ENCODE data around the gene ASB9.

ASB9 gene

DNA sequence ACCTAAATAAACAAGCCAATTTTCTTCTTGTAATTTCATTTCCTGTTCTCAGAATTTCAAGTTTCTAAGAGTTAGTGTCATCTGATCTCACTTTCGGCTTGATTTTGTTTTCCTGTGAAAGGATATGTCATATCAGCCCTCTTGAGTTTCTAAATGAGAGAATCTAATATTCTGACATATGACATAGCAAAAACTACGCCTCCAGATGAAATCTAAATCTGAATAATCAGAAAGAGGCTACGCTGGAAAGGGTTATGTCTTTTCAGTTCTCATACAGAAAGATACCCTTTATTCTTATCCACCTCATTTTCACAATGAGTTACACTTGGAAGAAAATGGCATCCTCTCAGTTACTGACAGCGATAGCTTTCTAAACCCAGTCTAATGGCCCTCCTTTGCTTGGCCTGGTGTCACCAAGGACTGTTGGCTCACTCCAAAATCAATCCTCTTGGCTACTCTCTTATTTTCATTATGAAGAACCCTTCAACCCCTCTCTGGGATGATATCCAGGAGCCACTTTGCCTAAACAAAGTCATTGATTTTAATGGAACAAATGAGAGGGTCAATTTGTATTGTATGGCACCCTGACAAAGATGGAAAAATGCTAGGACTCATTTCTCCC lies 65.6 kb downstream of the ASB9 start:
- Histone ChIP-seq H3K4me3 (ENCODE audit: low read depth, low read length) (no peak overlapping the region), H3K4me1 (ENCODE audit: control insufficient read depth, insufficient read depth, low read length) (no peaks in the 10 kb centered on the region; the same call in 1 of the 2 replicates), H3K36me3 (ENCODE audit: control insufficient read depth in 2 of 2, insufficient read depth in 1 of 2, low read length in 2 of 2) (no peaks in the 10 kb centered on the region), H3K9me3 (ENCODE audit: control insufficient read depth, insufficient read depth, low read depth, low read length) (no peaks in the 10 kb centered on the region), H3K27ac (ENCODE audit: extremely low read depth, low read depth, low read length) (no peak overlapping the region)
- TF ChIP-seq GLI4 (tag by site-specific recombination; IDR thresholded peaks at IDR 0.05) (no peak), ZNF521 (tag by site-specific recombination; IDR thresholded peaks at IDR 0.05) (no peak), ZNF571 (tag by site-specific recombination; IDR thresholded peaks at IDR 0.05) (no peak), ZNF416 (tag by site-specific recombination; IDR thresholded peaks at IDR 0.05) (no peak), ZNF423 (tag by site-specific recombination; IDR thresholded peaks at IDR 0.05) (no peak), GLI2 (tag by site-specific recombination; IDR thresholded peaks at IDR 0.05; ENCODE audit: borderline replicate concordance, low read depth) (no peak), HOXD13 (CRISPR knock-in tag; IDR thresholded peaks at IDR 0.05; ENCODE audit: borderline replicate concordance) (no peak), HOXC10 (CRISPR knock-in tag; IDR thresholded peaks at IDR 0.05) (no peak)
- TF ChIP-seq, protein P1, sequence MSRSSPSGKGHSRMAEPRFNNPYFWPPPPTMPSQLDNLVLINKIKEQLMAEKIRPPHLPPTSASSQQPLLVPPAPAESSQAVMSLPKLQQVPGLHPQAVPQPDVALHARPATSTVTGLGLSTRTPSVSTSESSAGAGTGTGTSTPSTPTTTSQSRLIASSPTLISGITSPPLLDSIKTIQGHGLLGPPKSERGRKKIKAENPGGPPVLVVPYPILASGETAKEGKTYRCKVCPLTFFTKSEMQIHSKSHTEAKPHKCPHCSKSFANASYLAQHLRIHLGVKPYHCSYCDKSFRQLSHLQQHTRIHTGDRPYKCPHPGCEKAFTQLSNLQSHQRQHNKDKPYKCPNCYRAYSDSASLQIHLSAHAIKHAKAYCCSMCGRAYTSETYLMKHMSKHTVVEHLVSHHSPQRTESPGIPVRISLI (tag by site-specific recombination; IDR thresholded peaks at IDR 0.05) = no peak
- TF ChIP-seq, protein P2, sequence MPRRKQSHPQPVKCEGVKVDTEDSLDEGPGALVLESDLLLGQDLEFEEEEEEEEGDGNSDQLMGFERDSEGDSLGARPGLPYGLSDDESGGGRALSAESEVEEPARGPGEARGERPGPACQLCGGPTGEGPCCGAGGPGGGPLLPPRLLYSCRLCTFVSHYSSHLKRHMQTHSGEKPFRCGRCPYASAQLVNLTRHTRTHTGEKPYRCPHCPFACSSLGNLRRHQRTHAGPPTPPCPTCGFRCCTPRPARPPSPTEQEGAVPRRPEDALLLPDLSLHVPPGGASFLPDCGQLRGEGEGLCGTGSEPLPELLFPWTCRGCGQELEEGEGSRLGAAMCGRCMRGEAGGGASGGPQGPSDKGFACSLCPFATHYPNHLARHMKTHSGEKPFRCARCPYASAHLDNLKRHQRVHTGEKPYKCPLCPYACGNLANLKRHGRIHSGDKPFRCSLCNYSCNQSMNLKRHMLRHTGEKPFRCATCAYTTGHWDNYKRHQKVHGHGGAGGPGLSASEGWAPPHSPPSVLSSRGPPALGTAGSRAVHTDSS (tag by site-specific recombination; IDR thresholded peaks at IDR 0.05) = no peak
- TF ChIP-seq, protein P3, sequence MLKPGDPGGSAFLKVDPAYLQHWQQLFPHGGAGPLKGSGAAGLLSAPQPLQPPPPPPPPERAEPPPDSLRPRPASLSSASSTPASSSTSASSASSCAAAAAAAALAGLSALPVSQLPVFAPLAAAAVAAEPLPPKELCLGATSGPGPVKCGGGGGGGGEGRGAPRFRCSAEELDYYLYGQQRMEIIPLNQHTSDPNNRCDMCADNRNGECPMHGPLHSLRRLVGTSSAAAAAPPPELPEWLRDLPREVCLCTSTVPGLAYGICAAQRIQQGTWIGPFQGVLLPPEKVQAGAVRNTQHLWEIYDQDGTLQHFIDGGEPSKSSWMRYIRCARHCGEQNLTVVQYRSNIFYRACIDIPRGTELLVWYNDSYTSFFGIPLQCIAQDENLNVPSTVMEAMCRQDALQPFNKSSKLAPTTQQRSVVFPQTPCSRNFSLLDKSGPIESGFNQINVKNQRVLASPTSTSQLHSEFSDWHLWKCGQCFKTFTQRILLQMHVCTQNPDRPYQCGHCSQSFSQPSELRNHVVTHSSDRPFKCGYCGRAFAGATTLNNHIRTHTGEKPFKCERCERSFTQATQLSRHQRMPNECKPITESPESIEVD (tag by site-specific recombination; IDR thresholded peaks at IDR 0.05) = no peak
- ChIA-PET CTCF (interaction anchor here (0.6 kb wide), 2 partner anchors 22 to 61 kb away, joined by 3 read pairs; no protein-coding TSS in a partner anchor), POLR2A (no interaction called here)

DNA sequence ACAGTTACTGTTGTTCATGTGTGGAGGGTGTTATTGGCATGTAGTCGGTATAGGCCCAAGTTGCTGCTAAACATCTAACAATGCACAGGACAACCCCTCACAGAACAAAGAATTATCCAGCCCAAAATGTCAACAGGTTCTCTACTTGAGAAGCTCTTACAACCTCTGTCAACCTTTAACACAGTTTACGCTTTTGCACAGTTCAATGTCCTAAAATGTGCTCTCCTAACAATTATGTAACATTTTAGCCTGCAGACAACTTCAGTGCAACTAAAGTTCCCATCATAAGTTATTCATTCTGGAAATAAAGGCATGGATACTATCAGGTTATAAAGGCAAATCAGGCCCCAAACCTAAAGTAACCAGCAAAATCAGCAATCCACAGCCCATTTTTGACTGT lies 66.2 kb downstream of the ASB9 start:
- Histone ChIP-seq H3K4me3 (ENCODE audit: low read depth, low read length) (no peak overlapping the region), H3K36me3 (ENCODE audit: control insufficient read depth in 2 of 2, insufficient read depth in 1 of 2, low read length in 2 of 2) (no peaks in the 10 kb centered on the region), H3K4me1 (ENCODE audit: control insufficient read depth, insufficient read depth, low read length) (no peaks in the 10 kb centered on the region; the same call in 1 of the 2 replicates), H3K9me3 (ENCODE audit: control insufficient read depth, insufficient read depth, low read depth, low read length) (no peaks in the 10 kb centered on the region), H3K27ac (ENCODE audit: extremely low read depth, low read depth, low read length) (no peak overlapping the region)
- POLR2A ChIA-PET = no interaction called here
- CTCF ChIA-PET = interaction anchor here (0.6 kb wide), 1 partner anchor 22 kb away, joined by 3 read pairs; no protein-coding TSS in a partner anchor
- TF ChIP-seq ZBTB17 (tag by site-specific recombination; IDR thresholded peaks at IDR 0.05) = no peak
- no peak for TF ChIP-seq ZNF548 (tag by site-specific recombination; IDR thresholded peaks at IDR 0.05)
- no peak for TF ChIP-seq RBAK (tag by site-specific recombination; IDR thresholded peaks at IDR 0.05)
- no peak for TF ChIP-seq KLF7 (tag by site-specific recombination; IDR thresholded peaks at IDR 0.05; ENCODE audit: borderline replicate concordance)
- TF ChIP-seq ZBTB7A (tag by site-specific recombination; IDR thresholded peaks at IDR 0.05; ENCODE audit: low read depth) = no peak
- TF ChIP-seq PRDM1 (tag by site-specific recombination; IDR thresholded peaks at IDR 0.05) = no peak
- TF ChIP-seq GFI1B (tag by site-specific recombination; IDR thresholded peaks at IDR 0.05) = no peak
- TF ChIP-seq ZNF2 (tag by site-specific recombination; IDR thresholded peaks at IDR 0.05) = no peak
